A549 (cell line): ENCODE data around the gene NKTR.

ENCODE experiments used
- CTCF ChIP-seq: fragments of >200 bp; sonication (Bioruptor Twin); formaldehyde crosslinking; IDR thresholded peaks from 3 replicates; pipeline ENCODE4 v1.5.1; 2016
- JUNB ChIP-seq: fragments of >200 bp; sonication (Bioruptor Twin); formaldehyde crosslinking; IDR thresholded peaks from 2 replicates; pipeline ENCODE4 v1.6.1; 2016
- POLR2A ChIP-seq: IDR thresholded peaks from 2 replicates; pipeline ENCODE4 v1.6.1; 2012; ENCODE audit warnings: mild to moderate bottlenecking, low read length
- RAD21 ChIP-seq, 2 experiments: fragments of >200 bp in 1 of 2; sonication (Bioruptor Twin) in 1 of 2; formaldehyde crosslinking in 1 of 2; IDR thresholded peaks in 1 of 2; conservative IDR thresholded peaks in 1 of 2; 2 replicates in 1 of 2; 3 replicates in 1 of 2; pipeline ENCODE4 v1.6.1; 2012 to 2018; ENCODE audit warnings: inconsistent platforms in 1 of 2
- REST ChIP-seq: fragments of 200-600 bp; sonication (generic); IDR thresholded peaks from 2 replicates; pipeline ENCODE4 v1.6.1; 2016; ENCODE audit warnings: antibody characterized with exemption, mild to moderate bottlenecking, moderate library complexity

- TF ChIP-seq CTCF (no peak), POLR2A (no peak), REST (no peak), JUNB (no peak), RAD21 (conservative IDR thresholded peaks at IDR 0.05 in 1 of 2, IDR thresholded peaks at IDR 0.05 in 1 of 2) (no peak)
Measured at GRCh38 chr3:42635111-42635510, 34.6 kb downstream of the NKTR start.
